ENCODE results near the gene CNOT4. TPM values are rescaled to one million over a fixed set of nuclear protein-coding genes. Genes with fewer than 3 reads are reported as not detected.

The CNOT4 gene
- total and polyA plus RNA-seq, 2 of the 4 experiments (the other 2 are of a cell fraction) = 7.0 to 8.1 TPM

DNA sequence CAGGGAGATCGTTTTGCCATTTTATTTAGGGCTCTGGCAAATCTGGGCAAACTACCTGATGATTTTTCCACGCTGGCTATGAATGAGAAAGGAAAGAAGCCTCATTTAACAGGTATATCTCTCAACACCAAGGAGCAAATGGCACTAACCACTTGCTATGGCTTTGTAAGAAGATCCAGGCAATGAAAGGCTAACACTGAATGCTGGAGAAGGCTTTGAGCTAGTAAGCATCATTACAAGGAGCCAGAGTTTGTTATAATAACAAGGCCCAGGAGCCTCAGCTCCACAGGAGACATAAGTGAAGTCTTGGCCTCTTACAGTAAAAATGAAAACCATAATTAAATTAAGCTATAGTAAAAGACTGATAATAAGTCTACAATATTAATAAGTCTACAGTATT lies 123.1 kb downstream of the CNOT4 start:
- Histone ChIP-seq H3K23ac (ENCODE audit: low read depth, low read length) (no peak overlapping the region; the same call in 1 of the 2 replicates), H3K4me3 (ENCODE audit: insufficient read depth, low read depth, low read length) (no peak overlapping the region), H4K91ac (ENCODE audit: insufficient read depth, low read depth, low read length) (no peak overlapping the region), H3K36me3 (ENCODE audit: control insufficient read depth, insufficient read depth, low read length) (0 out of 2 replicates have a peak, but pooled peaks cover 3% of the 10 kb centered on the region), H3K56ac (ENCODE audit: extremely low read depth, insufficient read depth, low read length) (no peak overlapping the region), H3K79me1 (ENCODE audit: low read depth in 1 of 2, low read length in 2 of 2) (peaks cover 13 to 21% of the 10 kb centered on the region in 2 experiments; a peak in 3 of 4 replicates), H3K27ac (ENCODE audit: insufficient read depth, low read length) (no peak overlapping the region), H2BK20ac (ENCODE audit: low read depth, low read length) (peak overlapping the region; percentile 7; the same call in 1 of the 2 replicates), H3K9ac (ENCODE audit: low read depth, low read length) (no peak overlapping the region), H2AK9ac (replicated peaks; ENCODE audit: low read depth, low read length, poor library complexity) (no peak overlapping the region), H3K14ac (replicated peaks; ENCODE audit: low read depth, low read length) (no peak overlapping the region), H4K8ac (ENCODE audit: low read depth in 2 of 2, low read length in 2 of 2) (no peak overlapping the region), H4K5ac (ENCODE audit: low read depth, low read length) (no peak overlapping the region), H3K4ac (ENCODE audit: low read depth, low read length) (no peak overlapping the region), H3K27me3 (ENCODE audit: control insufficient read depth, insufficient read depth, low read length) (no peaks in the 10 kb centered on the region), H3K9me1 (ENCODE audit: insufficient read depth, low read length) (peaks cover 6% of the 10 kb centered on the region; the same call in 1 of the 2 replicates), H4K20me1 (ENCODE audit: insufficient read depth, low read length) (no peaks in the 10 kb centered on the region), H2BK120ac (ENCODE audit: low read depth, low read length) (no peak overlapping the region), H2BK5ac (ENCODE audit: low read depth, low read length, poor library complexity, severe bottlenecking) (no peak overlapping the region), H2BK15ac (ENCODE audit: low read depth, low read length) (no peak overlapping the region), H2AK5ac (ENCODE audit: low read depth, low read length) (no peak overlapping the region), H3K9me3 (ENCODE audit: control insufficient read depth, insufficient read depth, low read length) (no peaks in the 10 kb centered on the region), H3K18ac (ENCODE audit: low read depth, low read length) (no peak overlapping the region), H3K4me1 (ENCODE audit: control insufficient read depth, insufficient read depth, low read length) (peaks cover 4% of the 10 kb centered on the region; the same call in 1 of the 2 replicates), H3K4me2 (ENCODE audit: low read depth, low read length) (no peak overlapping the region), H2AFZ (replicated peaks; ENCODE audit: low read length, poor library complexity) (no peak overlapping the region)
- ChIA-PET POLR2A (ENCODE audit: unreplicated experiment) (no interaction called here), CTCF (no interaction called here)
- dilution Hi-C loops (cut with HindIII; ENCODE audit: low sequenced_read_pairs, unreplicated experiment) (no loop called here), in situ Hi-C loops (cut with MboI; ENCODE audit: low sequenced_read_pairs) (no loop called here), intact Hi-C loops (cut with micrococcal nuclease) (loop anchor here (1.0 kb wide), 1 partner anchor 27 kb away; no protein-coding TSS in a partner anchor)
- no TSS peak for BruUV-seq (replicated peaks)
- no peak for ATAC-seq (ENCODE audit: low read depth)
- no peak for TF ChIP-seq RFX5 (IDR thresholded peaks at IDR 0.05; ENCODE audit: low read depth, low read length)
- no peak for TF ChIP-seq CEBPB (IDR thresholded peaks at IDR 0.05; ENCODE audit: low read depth, low read length)
- TF ChIP-seq, protein P1, sequence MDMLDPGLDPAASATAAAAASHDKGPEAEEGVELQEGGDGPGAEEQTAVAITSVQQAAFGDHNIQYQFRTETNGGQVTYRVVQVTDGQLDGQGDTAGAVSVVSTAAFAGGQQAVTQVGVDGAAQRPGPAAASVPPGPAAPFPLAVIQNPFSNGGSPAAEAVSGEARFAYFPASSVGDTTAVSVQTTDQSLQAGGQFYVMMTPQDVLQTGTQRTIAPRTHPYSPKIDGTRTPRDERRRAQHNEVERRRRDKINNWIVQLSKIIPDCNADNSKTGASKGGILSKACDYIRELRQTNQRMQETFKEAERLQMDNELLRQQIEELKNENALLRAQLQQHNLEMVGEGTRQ (IDR thresholded peaks at IDR 0.05; ENCODE audit: low read depth, low read length) = no peak
- no peak for TF ChIP-seq NFE2L2 (IDR thresholded peaks at IDR 0.05; ENCODE audit: low read depth, low read length)
- TF ChIP-seq, protein P2, sequence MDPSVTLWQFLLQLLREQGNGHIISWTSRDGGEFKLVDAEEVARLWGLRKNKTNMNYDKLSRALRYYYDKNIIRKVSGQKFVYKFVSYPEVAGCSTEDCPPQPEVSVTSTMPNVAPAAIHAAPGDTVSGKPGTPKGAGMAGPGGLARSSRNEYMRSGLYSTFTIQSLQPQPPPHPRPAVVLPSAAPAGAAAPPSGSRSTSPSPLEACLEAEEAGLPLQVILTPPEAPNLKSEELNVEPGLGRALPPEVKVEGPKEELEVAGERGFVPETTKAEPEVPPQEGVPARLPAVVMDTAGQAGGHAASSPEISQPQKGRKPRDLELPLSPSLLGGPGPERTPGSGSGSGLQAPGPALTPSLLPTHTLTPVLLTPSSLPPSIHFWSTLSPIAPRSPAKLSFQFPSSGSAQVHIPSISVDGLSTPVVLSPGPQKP (IDR thresholded peaks at IDR 0.05; ENCODE audit: borderline replicate concordance, low read depth, low read length) = no peak
- DNase-seq = no peak
- WGBS, 2 experiments (ENCODE audit: extremely low coverage in 2 of 2, insufficient read length in 1 of 2) = no CpG with 5 or more reads among the region's 2 CpGs

All from IMR-90 (cell line).